ENCODE data around the gene DNAJB9.

DNAJB9 gene

DNA sequence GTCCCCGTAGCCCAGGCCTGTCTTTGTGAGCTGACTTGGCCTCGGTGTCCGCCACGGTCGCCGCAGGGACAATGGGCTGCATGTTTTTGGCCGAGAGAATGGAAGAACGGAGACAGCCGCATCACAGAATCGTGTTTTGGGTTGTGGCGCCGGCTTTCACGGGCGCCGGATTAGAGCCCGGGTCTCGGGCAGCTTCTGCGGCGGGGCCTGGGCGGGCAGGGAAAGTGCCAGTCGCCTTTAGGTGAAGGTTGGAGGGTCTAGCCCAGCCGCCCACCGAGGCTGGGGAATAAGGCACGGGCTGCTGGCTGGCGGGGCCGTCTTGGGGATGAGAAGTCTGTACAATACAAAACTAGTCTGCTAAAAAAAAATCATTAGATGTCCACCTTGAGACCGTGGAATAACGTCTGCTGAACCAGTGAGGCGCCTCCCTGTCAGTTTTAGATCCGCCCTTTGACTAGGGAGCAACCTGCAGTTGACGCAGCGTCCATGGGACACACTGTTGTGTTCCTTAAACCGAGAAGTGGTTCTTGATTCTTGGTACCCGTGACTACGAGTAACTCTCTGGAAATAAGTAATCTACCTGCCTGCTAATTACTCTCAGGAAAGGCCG is 577 bp downstream of the DNAJB9 start:
- TF ChIP-seq, protein P1, sequence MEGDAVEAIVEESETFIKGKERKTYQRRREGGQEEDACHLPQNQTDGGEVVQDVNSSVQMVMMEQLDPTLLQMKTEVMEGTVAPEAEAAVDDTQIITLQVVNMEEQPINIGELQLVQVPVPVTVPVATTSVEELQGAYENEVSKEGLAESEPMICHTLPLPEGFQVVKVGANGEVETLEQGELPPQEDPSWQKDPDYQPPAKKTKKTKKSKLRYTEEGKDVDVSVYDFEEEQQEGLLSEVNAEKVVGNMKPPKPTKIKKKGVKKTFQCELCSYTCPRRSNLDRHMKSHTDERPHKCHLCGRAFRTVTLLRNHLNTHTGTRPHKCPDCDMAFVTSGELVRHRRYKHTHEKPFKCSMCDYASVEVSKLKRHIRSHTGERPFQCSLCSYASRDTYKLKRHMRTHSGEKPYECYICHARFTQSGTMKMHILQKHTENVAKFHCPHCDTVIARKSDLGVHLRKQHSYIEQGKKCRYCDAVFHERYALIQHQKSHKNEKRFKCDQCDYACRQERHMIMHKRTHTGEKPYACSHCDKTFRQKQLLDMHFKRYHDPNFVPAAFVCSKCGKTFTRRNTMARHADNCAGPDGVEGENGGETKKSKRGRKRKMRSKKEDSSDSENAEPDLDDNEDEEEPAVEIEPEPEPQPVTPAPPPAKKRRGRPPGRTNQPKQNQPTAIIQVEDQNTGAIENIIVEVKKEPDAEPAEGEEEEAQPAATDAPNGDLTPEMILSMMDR (IDR thresholded peaks at IDR 0.05; ENCODE audit: low read depth, low read length): no peak
- H3K4me3 ChIP-seq (ENCODE audit: low read depth, low read length): peak overlapping the region; percentile 95
- in situ Hi-C loops (cut with HindIII; ENCODE audit: low sequenced_read_pairs): no loop called here
- peak; percentile 49 for DNase-seq (ENCODE audit: low read depth, low spot score)

DNA sequence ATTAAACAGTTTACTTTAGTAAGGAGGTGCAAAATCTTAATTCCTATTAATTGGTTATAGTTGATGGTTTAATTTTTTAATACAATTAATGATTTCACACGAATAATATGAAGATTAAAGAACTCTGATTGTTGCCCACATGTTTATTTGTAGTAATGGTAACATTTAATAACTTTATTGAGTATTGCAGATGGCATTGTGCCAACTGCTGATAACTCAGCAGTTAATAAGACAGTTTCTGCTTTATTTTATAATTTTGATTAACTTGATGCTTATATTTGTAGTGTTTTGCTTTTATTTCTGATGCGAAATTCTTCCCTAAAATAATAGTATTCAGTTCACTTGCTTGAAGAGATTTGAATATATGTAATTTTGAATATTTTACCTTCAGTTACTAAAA is 2.8 kb downstream of the DNAJB9 start:
- in situ Hi-C loops (cut with HindIII; ENCODE audit: low sequenced_read_pairs): no loop called here
- no peak overlapping the region for H3K4me3 ChIP-seq (ENCODE audit: low read depth, low read length)
- no peak for DNase-seq (ENCODE audit: low read depth, low spot score)
- TF ChIP-seq, protein P1 (IDR thresholded peaks at IDR 0.05; ENCODE audit: low read depth, low read length): no peak

DNA sequence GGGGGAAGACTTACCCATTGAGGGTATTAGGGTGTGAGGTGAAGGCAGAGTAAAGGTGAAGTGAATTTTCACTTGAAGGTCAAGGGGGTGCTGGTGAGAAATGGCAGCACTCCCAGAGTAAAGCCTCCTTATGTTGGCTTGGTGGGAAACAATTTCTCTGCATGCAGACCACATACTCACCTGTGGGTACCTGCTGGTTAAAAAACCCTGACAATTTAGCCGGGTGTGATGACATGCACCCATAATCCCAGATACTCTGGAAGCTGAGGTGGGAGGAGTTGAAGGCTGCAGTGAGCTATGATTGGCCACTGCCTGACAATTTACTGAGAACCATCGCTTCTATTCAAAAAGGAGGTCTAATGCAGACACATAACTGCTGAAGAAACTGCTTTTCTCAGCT is 5.5 kb downstream of the DNAJB9 start:
- H3K4me3 ChIP-seq (ENCODE audit: low read depth, low read length): no peak overlapping the region
- TF ChIP-seq, protein P1 (IDR thresholded peaks at IDR 0.05; ENCODE audit: low read depth, low read length): no peak
- no peak for DNase-seq (ENCODE audit: low read depth, low spot score)
- in situ Hi-C loops (cut with HindIII; ENCODE audit: low sequenced_read_pairs): no loop called here

DNA sequence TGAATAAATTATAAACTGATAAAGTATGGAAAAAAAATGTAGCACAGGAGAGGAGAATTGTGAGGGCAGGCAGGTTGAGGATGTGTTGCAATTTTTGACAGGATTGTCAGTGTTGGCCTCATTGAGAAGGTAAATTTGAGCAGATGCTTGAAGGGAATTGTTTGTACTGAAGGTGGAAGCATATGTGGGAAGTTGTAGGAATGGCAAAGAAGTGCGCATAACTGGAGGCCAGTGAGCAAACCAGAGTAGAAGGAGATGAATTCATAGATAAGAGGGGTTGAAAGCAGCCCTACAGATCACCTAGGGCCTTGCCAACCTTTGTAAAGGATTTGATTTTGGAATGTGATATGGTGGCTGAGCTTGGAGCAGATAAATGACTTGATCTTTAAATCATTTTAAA is 6.4 kb downstream of the DNAJB9 start:
- no peak overlapping the region for H3K4me3 ChIP-seq (ENCODE audit: low read depth, low read length)
- no peak for DNase-seq (ENCODE audit: low read depth, low spot score)
- in situ Hi-C loops (cut with HindIII; ENCODE audit: low sequenced_read_pairs): no loop called here
- TF ChIP-seq, protein P1 (IDR thresholded peaks at IDR 0.05; ENCODE audit: low read depth, low read length): no peak

DNA sequence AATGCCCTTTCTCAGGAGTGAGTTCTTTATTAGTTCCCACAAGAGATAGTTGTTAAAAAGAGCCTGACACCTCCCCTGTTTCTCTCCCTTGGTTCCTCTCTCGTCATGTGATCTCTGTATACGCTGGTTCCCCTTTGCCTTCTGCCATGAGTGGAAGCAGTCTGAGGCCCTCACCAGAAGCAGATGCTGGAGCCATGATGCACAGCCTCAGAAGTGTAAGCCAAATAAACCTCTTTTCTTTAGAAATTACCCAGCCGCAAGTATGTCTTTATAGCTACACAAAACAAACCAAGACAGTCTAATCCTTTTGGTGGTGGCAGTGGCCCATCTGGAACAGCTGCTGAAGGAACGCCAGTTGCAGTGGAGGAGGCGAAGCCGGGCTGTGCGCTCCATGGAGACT is 9.3 kb downstream of the DNAJB9 start:
- TF ChIP-seq, protein P1 (IDR thresholded peaks at IDR 0.05; ENCODE audit: low read depth, low read length): no peak
- DNase-seq (ENCODE audit: low read depth, low spot score): no peak
- no peak overlapping the region for H3K4me3 ChIP-seq (ENCODE audit: low read depth, low read length)
- in situ Hi-C loops (cut with HindIII; ENCODE audit: low sequenced_read_pairs): no loop called here

DNA sequence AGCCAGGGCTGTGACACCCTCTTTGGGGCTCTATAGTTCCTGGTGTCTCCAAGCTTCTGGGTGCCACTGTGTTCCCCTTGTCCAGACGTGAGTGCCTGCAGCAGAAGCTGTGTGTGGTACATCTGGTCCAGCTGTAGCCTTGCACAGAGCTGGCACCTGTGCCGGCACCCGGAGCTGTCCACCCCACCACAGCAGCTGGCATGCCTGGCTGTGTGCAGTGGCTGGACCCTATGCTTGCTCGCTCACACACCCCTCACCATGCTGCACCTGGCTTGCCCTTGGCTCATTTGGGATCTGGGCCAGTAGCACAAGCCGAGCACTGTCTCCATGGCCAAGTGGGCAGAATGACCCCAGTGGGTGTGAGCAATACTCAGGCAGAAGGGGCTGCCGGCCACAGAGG is 10.6 kb downstream of the DNAJB9 start:
- in situ Hi-C loops (cut with HindIII; ENCODE audit: low sequenced_read_pairs): no loop called here
- H3K4me3 ChIP-seq (ENCODE audit: low read depth, low read length): no peak overlapping the region
- DNase-seq (ENCODE audit: low read depth, low spot score): no peak
- TF ChIP-seq, protein P1 (IDR thresholded peaks at IDR 0.05; ENCODE audit: low read depth, low read length): no peak
